Measurements from ENCODE around the gene NUSAP1.

DNA sequence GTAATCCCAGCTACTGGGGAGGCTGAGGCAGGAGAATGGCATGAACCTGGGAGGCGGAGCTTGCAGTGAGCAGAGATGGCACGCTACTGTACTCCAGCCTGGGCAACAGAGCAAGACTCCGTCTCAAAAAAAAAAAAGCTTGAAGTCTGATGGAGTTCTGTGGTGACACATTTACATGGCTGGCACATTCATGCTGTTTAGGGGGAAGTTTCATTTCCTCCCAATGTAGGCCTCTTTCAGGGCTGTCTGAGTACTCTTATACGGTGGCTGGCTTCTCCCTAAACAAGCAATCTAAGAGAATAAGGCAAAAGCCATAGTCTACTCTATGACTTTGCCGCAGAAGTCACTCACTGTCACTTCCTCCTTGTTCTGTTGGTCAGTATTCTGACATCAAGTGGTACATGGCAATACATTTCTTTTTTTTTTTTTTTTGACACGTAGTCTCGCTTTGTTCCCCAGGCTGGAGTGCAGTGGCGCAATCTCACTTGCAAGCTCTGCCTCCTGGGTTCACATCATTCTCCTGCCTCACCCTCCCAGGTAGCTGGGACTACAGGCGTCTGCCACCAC, 41.5 kb upstream of the NUSAP1 start:
- no peak for TF ChIP-seq EZH2 (IDR thresholded peaks at IDR 0.05; ENCODE audit: borderline replicate concordance, low read length)
- TF ChIP-seq, protein P1, sequence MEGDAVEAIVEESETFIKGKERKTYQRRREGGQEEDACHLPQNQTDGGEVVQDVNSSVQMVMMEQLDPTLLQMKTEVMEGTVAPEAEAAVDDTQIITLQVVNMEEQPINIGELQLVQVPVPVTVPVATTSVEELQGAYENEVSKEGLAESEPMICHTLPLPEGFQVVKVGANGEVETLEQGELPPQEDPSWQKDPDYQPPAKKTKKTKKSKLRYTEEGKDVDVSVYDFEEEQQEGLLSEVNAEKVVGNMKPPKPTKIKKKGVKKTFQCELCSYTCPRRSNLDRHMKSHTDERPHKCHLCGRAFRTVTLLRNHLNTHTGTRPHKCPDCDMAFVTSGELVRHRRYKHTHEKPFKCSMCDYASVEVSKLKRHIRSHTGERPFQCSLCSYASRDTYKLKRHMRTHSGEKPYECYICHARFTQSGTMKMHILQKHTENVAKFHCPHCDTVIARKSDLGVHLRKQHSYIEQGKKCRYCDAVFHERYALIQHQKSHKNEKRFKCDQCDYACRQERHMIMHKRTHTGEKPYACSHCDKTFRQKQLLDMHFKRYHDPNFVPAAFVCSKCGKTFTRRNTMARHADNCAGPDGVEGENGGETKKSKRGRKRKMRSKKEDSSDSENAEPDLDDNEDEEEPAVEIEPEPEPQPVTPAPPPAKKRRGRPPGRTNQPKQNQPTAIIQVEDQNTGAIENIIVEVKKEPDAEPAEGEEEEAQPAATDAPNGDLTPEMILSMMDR (IDR thresholded peaks at IDR 0.05; ENCODE audit: low read length): no peak
